ENCODE results near the gene MTX3.

MTX3 gene

DNA sequence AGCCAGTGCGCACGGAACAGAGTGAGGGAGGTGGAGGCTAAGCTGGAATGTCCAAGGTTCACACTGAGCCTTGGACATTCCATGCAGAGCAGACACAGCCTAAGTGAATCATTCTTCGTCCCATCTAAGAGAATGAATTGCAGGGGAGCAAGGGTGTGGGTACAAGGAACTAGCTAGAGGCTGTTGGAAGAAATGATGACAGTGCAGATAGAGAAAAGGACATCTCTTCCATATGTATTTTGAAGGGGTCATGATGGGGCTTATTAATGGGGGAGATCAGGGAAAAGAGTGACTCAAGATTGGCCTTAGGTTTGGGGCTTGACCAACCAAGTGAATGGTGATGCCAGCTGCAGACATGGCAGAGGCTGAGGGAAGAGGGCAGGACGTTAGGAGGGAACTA, 59.2 kb downstream of the MTX3 start:
- no peak overlapping the region for H3K4me3 ChIP-seq (ENCODE audit: low read depth, low read length)
- TF ChIP-seq CTCF (conservative IDR thresholded peaks at IDR 0.05; ENCODE audit: low read depth, low read length): no peak
- no peak for DNase-seq (ENCODE audit: low read depth)

- TF ChIP-seq CTCF (conservative IDR thresholded peaks at IDR 0.05; ENCODE audit: low read depth, low read length): no peak
- DNase-seq (ENCODE audit: low read depth): no peak
- no peak overlapping the region for H3K4me3 ChIP-seq (ENCODE audit: low read depth, low read length)
These were observed 59.7 kb downstream of the MTX3 start for GRCh38 chr5:79931409-79931808.

GRCh38 chr5:79929095-79929494, 62.0 kb downstream of the MTX3 start:
- no peak for TF ChIP-seq CTCF (conservative IDR thresholded peaks at IDR 0.05; ENCODE audit: low read depth, low read length)
- DNase-seq (ENCODE audit: low read depth): no peak
- H3K4me3 ChIP-seq (ENCODE audit: low read depth, low read length): no peak overlapping the region

Data from choroid plexus epithelial cell (primary cell).